Neuron (in vitro differentiated cells): ENCODE data around the gene ATL2.
"Not testable (repeated sequence)": the region's sequence is repeated elsewhere in the genome, so short reads cannot be mapped to it uniquely, and the experiment has no call there.

Experiments used
- H2AFZ ChIP-seq: one replicate; pipeline ENCODE4 v1.6.1; 2013; ENCODE audit warnings: low read depth, mild to moderate bottlenecking, inconsistent platforms, low read length, moderate library complexity
- H3K27me3 ChIP-seq: one replicate; pipeline ENCODE4 v1.6.1; 2013; ENCODE audit warnings: low read length; ENCODE audit not compliant: insufficient read depth
- H3K36me3 ChIP-seq: one replicate; pipeline ENCODE4 v1.6.1; 2013; ENCODE audit warnings: low read length; ENCODE audit not compliant: insufficient read depth
- H3K4me1 ChIP-seq: one replicate; pipeline ENCODE4 v1.6.1; 2013; ENCODE audit warnings: low read length; ENCODE audit not compliant: insufficient read depth
- H3K4me3 ChIP-seq: 2 replicates; pipeline ENCODE4 v1.5.1; 2013; ENCODE audit warnings: mild to moderate bottlenecking, low read length, moderate library complexity
- H3K9me3 ChIP-seq: one replicate; pipeline ENCODE4 v1.6.1; 2013; ENCODE audit warnings: low read length

Gene ATL2

DNA sequence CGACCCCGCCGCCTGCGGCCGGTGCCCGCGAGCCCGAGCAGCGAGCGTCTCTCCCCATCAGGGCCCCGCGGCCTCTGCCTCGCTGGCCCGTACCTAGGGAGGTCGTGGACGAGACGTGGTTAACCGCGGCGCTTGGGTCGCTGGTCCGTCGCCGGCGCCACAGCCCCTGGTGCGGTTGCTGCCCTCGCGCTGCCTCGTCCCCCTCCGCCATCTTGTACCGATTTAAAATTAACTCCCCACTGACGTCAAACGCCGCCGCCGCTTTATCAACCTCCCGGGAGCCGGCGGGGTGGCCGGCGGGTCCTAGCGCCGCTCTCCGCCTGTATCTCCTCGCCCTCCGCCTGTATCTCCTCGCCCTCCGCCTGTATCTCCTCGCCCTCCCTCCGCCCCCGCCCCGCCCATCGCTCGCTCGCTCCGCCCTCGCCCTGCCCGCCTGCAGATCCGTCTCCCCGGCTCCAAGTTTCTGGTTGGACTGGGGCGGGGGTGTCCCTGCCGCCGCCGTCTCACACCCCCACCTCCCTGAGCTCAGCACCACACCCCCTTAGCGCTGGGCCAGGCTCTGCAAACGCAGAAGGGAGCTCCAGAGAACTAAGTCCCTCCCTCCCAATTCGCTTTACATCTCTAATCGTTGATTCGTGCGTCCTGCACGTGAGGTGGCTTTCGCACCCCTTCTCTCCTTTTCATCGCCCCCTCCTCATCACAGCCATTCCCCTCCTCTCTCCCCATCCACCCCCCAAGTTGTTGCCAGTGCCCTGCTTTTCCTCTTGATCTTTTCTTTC lies at the start of gene ATL2:
ATL2 (minus strand) TSS at position 224 of the 779 bp plus-strand sequence; CDS start at position 211, 13 bp downstream.
- peak within 1 kb of the TSS; percentile 80 for H2AFZ ChIP-seq
- no peaks in the 10 kb centered on the region for H3K36me3 ChIP-seq
- peak within 1 kb of the TSS; percentile 75 for H3K4me3 ChIP-seq
- H3K9me3 ChIP-seq: no peaks in the 10 kb centered on the region
- H3K27me3 ChIP-seq: no peaks in the 10 kb centered on the region
- peaks cover 19% of the 10 kb centered on the region for H3K4me1 ChIP-seq

DNA sequence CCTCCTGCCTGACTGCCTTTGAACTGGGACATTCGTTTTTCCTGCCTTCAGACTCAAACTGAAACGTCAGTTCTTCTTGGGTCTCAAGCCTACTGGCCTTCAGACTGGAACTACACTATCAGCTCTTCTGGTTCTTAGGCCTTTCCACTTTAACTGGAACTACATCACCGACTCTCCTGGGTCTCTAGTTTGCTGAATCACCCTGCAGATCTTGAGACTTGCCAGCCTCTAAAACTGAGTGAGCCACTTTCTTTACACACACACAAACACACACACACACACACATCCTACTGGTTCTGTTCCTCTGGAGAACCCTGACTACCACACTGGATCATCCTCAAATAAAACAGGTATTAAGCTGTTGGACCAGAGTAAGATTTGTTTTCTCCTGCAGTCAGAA lies 46.7 kb upstream of the ATL2 start:
- H2AFZ ChIP-seq: no peak overlapping the region
- H3K27me3 ChIP-seq: no peaks in the 10 kb centered on the region
- H3K4me3 ChIP-seq: no peak overlapping the region
- H3K36me3 ChIP-seq: no peaks in the 10 kb centered on the region
- no peaks in the 10 kb centered on the region for H3K9me3 ChIP-seq
- H3K4me1 ChIP-seq: no peaks in the 10 kb centered on the region

DNA sequence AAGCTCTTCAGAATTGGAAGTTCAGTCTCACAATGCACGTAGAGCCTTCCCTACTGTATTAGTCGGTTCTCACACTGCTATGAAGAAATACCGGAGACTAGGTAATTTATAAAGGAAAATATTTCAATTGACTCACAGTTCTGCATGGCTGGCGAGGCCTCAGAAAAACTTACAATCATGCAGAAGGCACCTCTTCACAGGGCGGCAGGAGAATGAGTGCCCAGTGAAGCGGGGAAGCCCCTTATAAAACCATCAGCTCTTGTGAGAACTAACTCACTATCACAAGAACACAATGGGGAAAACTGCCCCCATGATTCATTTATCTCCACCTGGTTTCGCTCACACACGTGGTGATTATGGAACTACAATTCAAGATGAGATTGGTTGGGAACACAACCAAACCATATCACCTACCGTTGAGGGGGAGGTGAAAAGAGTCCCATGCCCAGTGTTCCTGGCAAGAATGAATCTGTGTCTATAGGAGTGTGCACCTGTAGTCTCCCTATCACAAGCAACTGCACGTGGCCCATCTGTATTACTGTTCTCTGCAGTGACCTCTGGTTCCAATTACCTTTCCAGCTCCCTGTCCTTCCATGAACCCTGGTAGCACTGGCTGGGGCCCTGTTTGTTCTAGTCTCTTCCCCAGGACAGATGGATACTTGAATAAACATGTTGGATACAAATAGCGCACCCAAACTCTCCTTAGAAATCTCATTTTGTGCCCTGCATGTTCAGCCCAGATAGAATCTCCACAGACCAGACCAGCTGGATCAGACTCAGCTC lies 44.4 kb upstream of the ATL2 start:
- Histone ChIP-seq H3K4me3 (no peak overlapping the region), H3K36me3 (no peaks in the 10 kb centered on the region), H3K9me3 (no peaks in the 10 kb centered on the region), H3K27me3 (no peaks in the 10 kb centered on the region), H2AFZ (no peak overlapping the region), H3K4me1 (no peaks in the 10 kb centered on the region)

DNA sequence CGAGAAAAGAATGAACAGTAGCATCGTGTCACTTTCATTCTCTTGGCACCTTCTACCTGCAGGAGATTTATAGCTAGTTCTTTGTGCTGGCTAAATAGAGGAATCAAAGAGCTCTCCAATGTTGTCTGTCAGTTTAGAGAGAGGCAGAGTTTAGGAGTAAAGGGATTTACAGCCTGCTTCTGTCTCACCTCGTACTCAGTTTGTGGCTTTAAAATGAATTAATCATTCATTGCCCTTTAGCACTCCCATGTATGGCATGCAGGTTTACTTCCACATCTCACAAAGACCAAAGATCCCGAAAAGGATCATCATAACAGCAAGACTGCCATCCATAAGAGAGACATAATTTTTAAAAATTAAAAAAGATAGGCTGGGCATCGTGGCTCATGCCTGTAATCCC lies 42.4 kb upstream of the ATL2 start:
- Histone ChIP-seq H3K36me3 (no peaks in the 10 kb centered on the region), H3K4me1 (no peaks in the 10 kb centered on the region), H3K9me3 (no peaks in the 10 kb centered on the region), H3K27me3 (no peaks in the 10 kb centered on the region), H3K4me3 (no peak overlapping the region), H2AFZ (no peak overlapping the region)

DNA sequence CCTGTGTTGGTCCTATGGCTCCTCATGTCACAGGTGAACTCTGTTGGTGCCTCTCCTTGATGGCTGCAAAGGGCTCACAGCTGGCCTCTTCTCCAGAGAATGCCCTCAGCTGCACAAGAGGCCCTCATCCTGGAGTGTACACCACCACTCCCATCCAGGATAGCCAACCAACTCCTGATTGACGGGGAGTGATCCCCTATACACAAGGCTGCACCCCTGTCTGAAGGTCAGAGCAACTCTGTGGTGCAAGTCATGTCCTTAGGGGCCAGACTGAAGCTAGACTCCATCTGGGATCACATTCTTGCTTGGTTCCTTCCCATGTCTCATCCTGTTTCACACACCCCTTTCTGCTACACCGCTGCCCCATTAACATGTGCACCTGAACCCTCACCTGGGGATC lies 41.7 kb upstream of the ATL2 start:
- Histone ChIP-seq H3K9me3 (no peaks in the 10 kb centered on the region), H3K27me3 (no peaks in the 10 kb centered on the region), H3K4me3 (no peak overlapping the region), H2AFZ (no peak overlapping the region), H3K4me1 (no peaks in the 10 kb centered on the region), H3K36me3 (no peaks in the 10 kb centered on the region)

DNA sequence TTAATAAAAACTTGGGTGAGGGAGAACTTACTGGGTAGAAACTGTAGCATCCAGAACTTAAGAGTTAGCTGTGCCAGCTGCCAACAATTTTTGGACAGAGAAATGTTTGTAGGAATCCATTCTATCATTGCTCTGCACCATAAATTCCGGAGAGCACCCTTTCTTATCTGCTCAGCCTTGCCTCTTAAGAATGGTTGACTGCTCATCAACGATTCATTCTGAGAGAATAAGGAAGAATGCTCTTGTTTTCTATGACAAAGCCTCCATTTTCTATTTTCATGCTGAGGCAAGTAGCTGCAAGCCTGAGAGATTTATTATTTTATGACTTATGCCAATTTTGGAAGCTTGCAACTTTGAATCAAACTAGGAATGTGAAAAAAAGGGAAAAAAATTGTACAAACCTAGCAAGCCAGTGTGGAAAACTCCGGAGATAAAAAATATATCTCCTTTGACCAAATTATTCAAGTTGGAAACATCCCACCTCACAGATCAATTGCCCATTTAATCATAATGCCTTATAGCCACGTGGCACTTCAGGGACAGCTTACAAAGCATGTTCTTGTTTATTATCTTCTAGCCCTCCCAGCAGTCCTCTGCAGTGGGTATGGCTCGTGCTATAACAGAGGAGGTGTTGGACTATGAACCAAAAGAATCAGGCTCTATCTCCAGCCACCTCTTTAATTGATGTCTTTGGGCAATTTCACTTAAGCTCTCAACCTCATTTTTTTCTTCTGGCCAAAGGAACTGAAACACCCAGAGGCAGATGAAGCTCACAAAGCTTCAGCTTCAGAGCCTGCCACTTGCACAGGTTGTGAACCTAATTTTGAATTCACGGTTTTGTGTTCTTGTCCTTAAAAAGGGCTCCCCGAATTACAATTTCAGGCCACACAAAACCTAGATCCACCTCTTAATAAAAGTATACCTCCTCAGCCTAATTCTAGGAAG lies 40.9 kb upstream of the ATL2 start:
- Histone ChIP-seq H2AFZ (no peak overlapping the region), H3K27me3 (no peaks in the 10 kb centered on the region), H3K9me3 (no peaks in the 10 kb centered on the region), H3K36me3 (no peaks in the 10 kb centered on the region), H3K4me3 (no peak overlapping the region), H3K4me1 (no peaks in the 10 kb centered on the region)

DNA sequence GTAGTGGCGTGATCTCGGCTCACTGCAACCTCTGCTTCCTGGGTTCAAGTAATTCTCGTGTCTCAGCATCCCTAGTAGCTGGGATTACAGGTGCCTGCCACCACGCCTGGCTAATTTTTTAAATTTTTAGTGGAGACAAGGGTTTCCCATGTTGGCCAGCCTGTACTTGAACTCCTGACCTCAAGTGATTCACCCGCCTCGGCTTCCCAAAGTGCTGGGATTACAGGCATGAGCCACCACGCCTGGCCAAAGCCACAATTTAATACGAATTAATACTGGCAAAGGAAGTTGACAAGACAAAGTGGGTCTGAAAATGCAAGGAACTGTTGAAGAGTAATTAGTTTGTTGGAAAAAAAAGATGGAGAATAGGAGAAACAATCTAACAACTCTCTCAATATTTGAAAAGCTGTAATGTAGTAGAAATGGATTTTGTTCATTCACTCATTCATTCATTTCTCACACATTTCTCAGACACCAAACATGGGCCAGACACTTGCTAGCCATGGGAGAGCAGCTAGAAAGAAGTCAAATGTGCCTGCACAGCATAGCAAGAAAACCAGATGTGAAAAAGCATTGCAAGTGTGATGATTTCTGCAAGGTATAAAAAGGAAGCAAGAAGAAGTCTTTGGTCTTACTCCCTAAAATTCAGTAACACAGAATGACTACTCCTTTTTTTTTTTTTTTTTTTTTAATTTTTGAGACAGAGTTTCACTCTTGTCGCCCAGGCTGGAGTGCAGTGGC lies 39.4 kb upstream of the ATL2 start:
- Histone ChIP-seq H3K4me1 (no peaks in the 10 kb centered on the region), H3K27me3 (no peaks in the 10 kb centered on the region), H3K9me3 (no peaks in the 10 kb centered on the region), H3K36me3 (no peaks in the 10 kb centered on the region), H3K4me3 (no peak overlapping the region), H2AFZ (no peak overlapping the region)

DNA sequence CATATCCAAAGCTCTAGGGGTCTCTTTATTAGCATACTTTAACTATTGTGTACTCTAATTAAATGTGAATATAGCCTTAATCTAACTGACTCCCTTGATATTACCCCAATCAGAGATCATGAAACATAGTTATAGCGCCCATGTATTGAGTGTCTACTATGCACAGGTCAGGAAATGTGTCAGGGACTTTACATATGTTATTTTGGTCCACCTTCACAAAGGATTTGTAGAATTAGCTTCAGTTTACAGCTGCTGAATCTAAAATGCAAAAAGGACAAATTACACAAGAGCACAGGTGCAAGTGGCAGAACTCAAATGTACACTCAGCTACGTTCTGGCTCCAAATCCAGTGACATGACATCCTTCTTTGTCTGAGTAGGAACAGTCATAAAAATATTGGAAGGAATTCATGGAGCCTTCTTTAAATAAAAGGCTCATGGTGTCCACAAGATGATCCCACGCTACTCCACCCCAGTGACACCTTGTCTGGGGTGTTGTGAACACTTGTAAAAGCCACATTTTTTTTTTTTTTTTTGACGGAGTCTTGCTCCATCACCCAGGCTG lies 38.7 kb upstream of the ATL2 start:
- H3K9me3 ChIP-seq: no peaks in the 10 kb centered on the region
- no peaks in the 10 kb centered on the region for H3K36me3 ChIP-seq
- no peaks in the 10 kb centered on the region for H3K27me3 ChIP-seq
- no peak overlapping the region for H2AFZ ChIP-seq
- no peaks in the 10 kb centered on the region for H3K4me1 ChIP-seq
- H3K4me3 ChIP-seq: no peak overlapping the region

DNA sequence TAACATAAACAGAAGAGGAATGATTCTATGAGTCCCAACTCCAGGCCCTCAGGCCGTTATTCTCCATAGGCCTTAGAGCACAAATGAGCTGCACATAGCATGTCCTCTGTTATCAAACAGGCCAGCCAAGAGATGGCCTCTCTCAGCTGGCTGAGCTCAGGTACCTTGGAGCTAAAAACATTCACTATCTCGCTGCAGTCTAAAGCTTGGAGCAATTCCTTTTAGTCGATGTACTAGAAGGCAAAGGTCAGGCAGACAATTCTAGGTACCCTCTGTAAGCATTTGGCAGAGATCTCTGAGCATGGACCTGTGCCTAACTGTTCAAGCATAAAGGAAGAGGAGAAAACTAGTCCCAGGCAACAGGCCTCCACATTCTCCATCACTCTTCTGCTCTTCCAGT lies 38.0 kb upstream of the ATL2 start:
- no peaks in the 10 kb centered on the region for H3K9me3 ChIP-seq
- no peaks in the 10 kb centered on the region for H3K4me1 ChIP-seq
- no peak overlapping the region for H3K4me3 ChIP-seq
- no peak overlapping the region for H2AFZ ChIP-seq
- H3K36me3 ChIP-seq: no peaks in the 10 kb centered on the region
- no peaks in the 10 kb centered on the region for H3K27me3 ChIP-seq

DNA sequence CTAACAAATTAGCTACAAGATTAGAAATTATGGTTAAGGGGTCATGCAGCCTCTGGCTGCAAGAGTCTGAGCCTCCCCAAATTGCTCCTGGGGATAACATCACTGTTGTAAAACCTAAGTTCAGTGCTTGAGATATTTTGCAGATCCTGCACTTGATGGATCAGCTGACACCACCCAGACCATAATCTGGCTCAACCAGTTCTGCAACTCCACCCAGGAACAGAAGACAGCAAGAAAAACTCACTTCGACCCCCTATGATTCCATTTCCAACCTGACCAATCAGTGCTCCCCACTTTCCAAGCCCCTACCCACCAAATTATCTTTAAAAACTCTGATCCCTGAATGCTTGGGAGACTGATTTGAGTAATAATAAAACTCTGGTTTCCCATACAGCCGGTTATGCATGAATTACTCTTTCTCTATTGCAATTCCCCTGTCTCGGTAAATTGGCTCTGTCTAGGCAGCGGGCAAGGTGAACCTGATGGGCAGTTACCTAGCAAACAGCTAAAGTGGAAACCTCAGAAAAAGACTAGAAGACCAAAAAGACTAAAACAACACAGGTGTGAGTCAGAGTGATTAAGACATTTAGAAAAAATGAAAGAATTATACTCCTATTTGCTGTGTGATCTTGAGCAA lies 35.3 kb upstream of the ATL2 start:
- not testable (repeated sequence) for H3K27me3 ChIP-seq, H3K4me3 ChIP-seq, H3K36me3 ChIP-seq, H2AFZ ChIP-seq, H3K9me3 ChIP-seq, H3K4me1 ChIP-seq

DNA sequence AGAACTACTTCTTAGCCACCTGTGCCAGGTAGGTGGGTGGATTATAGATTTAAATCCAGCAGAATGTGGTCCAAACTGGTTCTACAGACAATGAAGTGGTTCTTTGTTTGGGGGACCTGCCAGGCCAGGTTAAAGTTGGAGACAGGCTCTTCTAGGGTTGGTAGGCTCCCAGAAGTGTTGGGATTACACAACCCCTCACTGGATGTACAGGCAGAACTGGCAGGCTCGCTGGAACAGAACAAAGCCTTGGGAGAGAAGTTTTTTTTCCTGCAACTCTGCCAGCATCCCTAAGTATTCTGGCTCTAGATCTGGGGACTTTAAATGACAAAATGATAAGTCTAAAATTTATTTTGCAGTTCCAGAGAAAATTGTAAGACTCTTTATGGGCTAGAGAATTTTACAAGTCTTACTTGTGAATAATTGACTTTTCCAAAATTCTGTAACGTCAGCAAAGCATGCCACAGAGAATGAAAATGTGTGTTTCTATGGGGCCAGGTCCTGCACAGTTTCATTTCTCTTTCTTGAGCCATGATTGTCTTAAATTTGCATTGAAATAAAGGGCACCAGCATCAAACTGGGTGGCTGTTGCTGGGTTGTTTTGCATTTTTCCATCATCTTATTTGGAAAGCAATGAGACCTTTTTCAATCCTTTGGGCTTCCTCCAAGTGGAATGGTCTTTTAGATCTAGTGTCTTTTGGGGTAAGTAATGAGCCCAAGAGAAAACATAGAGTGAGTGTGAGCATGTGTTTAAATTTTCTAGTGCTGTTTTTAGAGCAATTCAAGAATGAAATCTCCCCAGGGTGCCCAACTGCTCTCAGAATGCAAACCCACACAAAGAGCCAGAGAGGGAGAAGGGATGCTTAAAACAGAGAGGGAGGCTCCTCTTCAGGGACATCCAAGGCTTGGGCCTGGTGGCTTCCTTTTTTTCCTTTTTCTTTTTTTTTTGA lies 32.4 kb upstream of the ATL2 start:
- Histone ChIP-seq H3K4me3 (no peak overlapping the region), H3K4me1 (peaks cover 8% of the 10 kb centered on the region), H3K27me3 (no peaks in the 10 kb centered on the region), H2AFZ (no peak overlapping the region), H3K36me3 (no peaks in the 10 kb centered on the region), H3K9me3 (no peaks in the 10 kb centered on the region)
